Measurements from ENCODE around the gene UVSSA.
"Not testable (repeated sequence)": the region's sequence is repeated elsewhere in the genome, so short reads cannot be mapped to it uniquely, and the experiment has no call there.

UVSSA gene

GRCh38 chr4:1421657-1422056 is 74.6 kb downstream of the UVSSA start:
- DNase-seq (ENCODE audit: low read depth): no peak

- DNase-seq (ENCODE audit: low read depth): no peak
Measured at GRCh38 chr4:1427010-1427409, 80.0 kb downstream of the UVSSA start.

GRCh38 chr4:1443688-1444172 is 96.7 kb downstream of the UVSSA start:
- DNase-seq (ENCODE audit: low read depth): not testable (repeated sequence)

Measured in activated T-helper 9 cell treated with anti-CD3 and anti-CD28 coated beads, Interleukin-2, amount 50 U/mL, for 16 hours (primary cell).